CD4-positive, CD25-positive, alpha-beta regulatory T cell (primary cell): Measurements from ENCODE around the gene AQP11. TPM values are rescaled to one million over a fixed set of nuclear protein-coding genes. Genes with fewer than 3 reads are reported as not detected.

ENCODE experiments used
- ATAC-seq, 2 donors: fragments of 150-1000 bp; cut with Tn5 transposase; one replicate each; pipeline ENCODE4 v1.10.0; 2021; ENCODE audit warnings: low read depth in 2 of 2, moderate number of reproducible peaks in 2 of 2, moderate library complexity in 1 of 2
- DNase-seq, 3 donors: peaks; one replicate each; pipeline versions ENCODE4 v3.0.0 to v3.0.0-alpha.2; 2012 to 2022; ENCODE audit warnings: mixed read lengths in 1 of 3
- H3K27ac ChIP-seq: one replicate; pipeline ENCODE4 v1.7.0; 2013; ENCODE audit warnings: mild to moderate bottlenecking, low read length; ENCODE audit not compliant: insufficient read depth, poor library complexity, severe bottlenecking
- H3K27me3 ChIP-seq: one replicate; pipeline ENCODE4 v1.7.0; 2013; ENCODE audit warnings: low read length; ENCODE audit not compliant: control insufficient read depth, insufficient read depth
- H3K36me3 ChIP-seq: one replicate; pipeline ENCODE4 v1.7.0; 2013; ENCODE audit warnings: mild to moderate bottlenecking, low read length, moderate library complexity; ENCODE audit not compliant: control insufficient read depth, insufficient read depth
- H3K4me1 ChIP-seq: 2 replicates; pipeline ENCODE4 v1.7.0; 2013; ENCODE audit warnings: mild to moderate bottlenecking, low read length; ENCODE audit not compliant: insufficient read depth, control insufficient read depth, poor library complexity, severe bottlenecking
- H3K4me3 ChIP-seq: one replicate; pipeline ENCODE4 v1.7.0; 2013; ENCODE audit warnings: low read depth, mild to moderate bottlenecking, low read length, moderate library complexity
- H3K9me3 ChIP-seq, 2 experiments: 1 replicate in 1 of 2; 2 replicates in 1 of 2; pipeline ENCODE4 v1.7.0; 2013; ENCODE audit warnings: low read length in 2 of 2, mild to moderate bottlenecking in 1 of 2, moderate library complexity in 1 of 2; ENCODE audit not compliant: control insufficient read depth in 2 of 2
- H3K27ac Mint-ChIP-seq, 3 donors: one replicate each; pipeline ENCODE4 v1.8.0; 2020 to 2022; ENCODE audit warnings: mild to moderate bottlenecking in 3 of 3, mixed read lengths in 3 of 3, moderate library complexity in 2 of 3
- H3K27me3 Mint-ChIP-seq: one replicate; pipeline ENCODE4 v1.8.0; 2022; ENCODE audit warnings: mild to moderate bottlenecking, mixed read lengths
- H3K36me3 Mint-ChIP-seq: one replicate; pipeline ENCODE4 v1.8.0; 2020; ENCODE audit warnings: mixed read lengths
- H3K4me1 Mint-ChIP-seq, 4 donors: one replicate each; pipeline ENCODE4 v1.8.0; 2020 to 2022; ENCODE audit warnings: mixed read lengths in 4 of 4, mild to moderate bottlenecking in 1 of 4
- H3K4me3 Mint-ChIP-seq, 4 donors: one replicate each; pipeline ENCODE4 v1.8.0; 2020 to 2022; ENCODE audit warnings: mild to moderate bottlenecking in 4 of 4, mixed read lengths in 4 of 4, moderate library complexity in 3 of 4
- H3K9me3 Mint-ChIP-seq, 7 donors: one replicate each; pipeline ENCODE4 v1.8.0; 2020 to 2022; ENCODE audit warnings: mixed read lengths in 7 of 7, mild to moderate bottlenecking in 3 of 7, moderate library complexity in 2 of 7
- polyA plus RNA-seq, 4 donors: library from polyadenylated mRNA; unstranded; fragments of 300-500 nt; fragmentation: Illumina TruSeq; gene quantifications; one replicate each; pipeline ENCODE4 v1.2.3, GENCODE V29; 2021
- total RNA-seq: library from RNA; stranded (reverse); gene quantifications from one replicate; pipeline ENCODE4 v1.2.3, GENCODE V29; 2022

Gene AQP11
- total and polyA plus RNA-seq, 5 donors from 2014 or later: 0.32 to 1.1 (median 0.47) TPM; not detected in 1

DNA sequence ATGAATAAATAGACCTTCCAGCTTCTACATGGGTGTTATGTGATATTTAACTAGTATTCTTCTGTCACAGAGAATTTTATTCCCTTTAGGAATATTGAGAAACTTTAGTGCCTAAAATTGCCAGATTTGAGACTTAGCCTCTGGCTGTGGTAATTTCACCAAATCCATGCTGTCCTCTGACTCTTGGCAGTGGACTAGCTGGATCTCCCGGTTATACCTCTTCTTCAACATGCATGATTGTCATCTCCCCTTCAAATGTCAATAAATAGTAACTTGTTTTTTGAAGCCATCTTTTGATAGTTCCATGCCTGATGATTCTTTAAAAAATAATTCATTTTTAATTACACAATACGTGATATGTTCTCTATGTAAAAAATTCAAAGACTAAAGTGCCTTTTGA, 8.4 kb downstream of the AQP11 start:
- Histone ChIP-seq H3K36me3 (no peaks in the 10 kb centered on the region), H3K27me3 (no peaks in the 10 kb centered on the region), H3K27ac (no peak overlapping the region), H3K4me3 (no peak overlapping the region), H3K4me1 (no peaks in the 10 kb centered on the region), H3K9me3 (no peaks in the 10 kb centered on the region)
- no peaks in the 10 kb centered on the region for H3K36me3 Mint-ChIP-seq
- H3K9me3 Mint-ChIP-seq: no peaks in the 10 kb centered on the region
- no peak for ATAC-seq
- H3K27ac Mint-ChIP-seq: no peak overlapping the region
- H3K4me1 Mint-ChIP-seq: peaks cover 0 to 2% (median 0%) of the 10 kb centered on the region in 4 donors
- no peak overlapping the region for H3K4me3 Mint-ChIP-seq
- no peak for DNase-seq
- H3K27me3 Mint-ChIP-seq: no peaks in the 10 kb centered on the region

DNA sequence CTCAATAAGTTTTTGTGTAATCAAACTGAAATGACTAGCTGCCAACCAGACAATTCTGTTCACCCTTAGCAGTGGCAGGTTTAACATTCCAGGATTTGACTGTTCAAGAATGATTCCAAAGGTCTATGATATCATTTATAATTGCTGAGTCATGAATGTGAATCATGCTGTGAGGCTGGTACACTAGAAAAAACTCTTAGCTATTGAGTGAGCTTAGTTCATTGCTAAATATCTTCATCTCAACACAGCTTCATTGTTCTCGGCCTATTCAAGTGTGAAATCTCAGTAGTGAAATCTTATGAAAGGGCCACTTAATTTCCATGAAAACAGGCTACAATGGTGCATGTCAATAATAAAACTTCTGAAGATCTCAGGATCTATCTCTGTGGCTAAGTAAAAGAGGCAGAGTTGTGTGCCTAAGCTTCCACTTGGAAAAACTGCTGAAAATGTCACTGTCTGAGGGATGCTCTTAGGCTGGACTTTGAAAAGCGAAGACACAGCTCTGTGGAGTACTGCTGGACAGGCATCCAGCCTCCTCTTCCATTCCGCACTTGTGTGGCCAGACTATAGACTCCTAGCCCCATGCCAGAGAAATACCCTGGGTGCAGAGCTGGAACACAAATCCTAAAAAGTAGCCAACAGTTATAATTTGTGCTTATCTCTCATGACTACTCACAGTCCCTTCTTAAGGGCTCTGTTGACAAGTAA, 12.8 kb downstream of the AQP11 start:
- Mint-ChIP-seq H3K4me3 (no peak overlapping the region), H3K9me3 (no peaks in the 10 kb centered on the region), H3K4me1 (peaks cover 0 to 2% (median 0%) of the 10 kb centered on the region in 4 donors), H3K27ac (no peak overlapping the region), H3K36me3 (peaks cover 12% of the 10 kb centered on the region), H3K27me3 (no peaks in the 10 kb centered on the region)
- Histone ChIP-seq H3K4me1 (no peaks in the 10 kb centered on the region), H3K27me3 (no peaks in the 10 kb centered on the region), H3K36me3 (peaks cover 7% of the 10 kb centered on the region), H3K27ac (no peak overlapping the region), H3K4me3 (no peak overlapping the region), H3K9me3 (no peaks in the 10 kb centered on the region)
- no peak for ATAC-seq
- no peak for DNase-seq

DNA sequence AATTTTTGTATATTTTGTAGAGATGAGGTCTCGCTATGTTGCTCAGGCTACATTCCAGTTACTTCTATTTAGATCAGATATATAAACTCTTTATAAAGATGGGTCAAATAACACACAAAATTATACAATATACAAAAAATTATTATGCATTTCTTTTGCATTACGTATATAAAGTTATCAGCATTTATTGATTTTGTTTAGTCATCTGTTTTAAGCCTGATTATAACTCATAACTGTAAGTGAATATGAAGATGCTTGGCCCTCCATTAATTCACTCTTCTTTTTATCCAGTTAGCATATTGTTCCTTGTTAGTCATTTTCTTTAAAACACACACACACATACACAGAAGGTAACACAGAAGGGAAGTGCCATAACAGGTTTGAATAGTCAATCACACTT, 14.5 kb downstream of the AQP11 start:
- peaks cover 20% of the 10 kb centered on the region for H3K36me3 Mint-ChIP-seq
- DNase-seq (no peak), ATAC-seq (no peak)
- peaks cover 0 to 2% (median 0%) of the 10 kb centered on the region in 4 donors for H3K4me1 Mint-ChIP-seq
- no peaks in the 10 kb centered on the region for H3K27me3 Mint-ChIP-seq
- Histone ChIP-seq H3K4me3 (no peak overlapping the region), H3K27ac (no peak overlapping the region), H3K27me3 (no peaks in the 10 kb centered on the region), H3K36me3 (peaks cover 15% of the 10 kb centered on the region), H3K4me1 (no peaks in the 10 kb centered on the region), H3K9me3 (no peaks in the 10 kb centered on the region)
- H3K4me3 Mint-ChIP-seq: no peak overlapping the region
- H3K9me3 Mint-ChIP-seq: no peaks in the 10 kb centered on the region
- no peak overlapping the region for H3K27ac Mint-ChIP-seq

DNA sequence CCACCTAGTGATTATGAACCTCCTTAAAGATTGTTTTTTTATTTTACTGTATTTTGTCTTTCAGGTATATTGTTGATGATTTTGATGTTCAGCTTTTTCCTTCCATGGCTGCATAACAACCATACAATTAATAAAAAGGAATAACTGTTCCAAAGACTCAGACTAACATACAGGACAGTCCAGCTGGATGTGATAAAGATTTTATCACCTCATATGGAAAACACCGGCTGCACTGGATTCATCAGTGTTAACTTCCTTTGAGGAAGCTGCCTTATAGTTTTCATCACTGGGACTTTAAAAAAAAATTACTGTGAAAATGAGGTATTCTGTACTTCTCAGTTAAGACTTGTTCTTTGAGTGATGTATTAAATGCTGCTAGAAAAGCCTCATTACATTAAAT, 19.5 kb downstream of the AQP11 start:
- Histone ChIP-seq H3K36me3 (peaks cover 30% of the 10 kb centered on the region), H3K27me3 (no peaks in the 10 kb centered on the region), H3K4me1 (no peaks in the 10 kb centered on the region), H3K27ac (no peak overlapping the region), H3K9me3 (no peaks in the 10 kb centered on the region), H3K4me3 (no peak overlapping the region)
- Mint-ChIP-seq H3K27me3 (no peaks in the 10 kb centered on the region), H3K36me3 (peaks cover 39% of the 10 kb centered on the region), H3K4me1 (peaks cover 0 to 5% (median 0%) of the 10 kb centered on the region in 4 donors), H3K27ac (no peak overlapping the region), H3K4me3 (no peak overlapping the region), H3K9me3 (no peaks in the 10 kb centered on the region)
- DNase-seq (no peak), ATAC-seq (no peak)

DNA sequence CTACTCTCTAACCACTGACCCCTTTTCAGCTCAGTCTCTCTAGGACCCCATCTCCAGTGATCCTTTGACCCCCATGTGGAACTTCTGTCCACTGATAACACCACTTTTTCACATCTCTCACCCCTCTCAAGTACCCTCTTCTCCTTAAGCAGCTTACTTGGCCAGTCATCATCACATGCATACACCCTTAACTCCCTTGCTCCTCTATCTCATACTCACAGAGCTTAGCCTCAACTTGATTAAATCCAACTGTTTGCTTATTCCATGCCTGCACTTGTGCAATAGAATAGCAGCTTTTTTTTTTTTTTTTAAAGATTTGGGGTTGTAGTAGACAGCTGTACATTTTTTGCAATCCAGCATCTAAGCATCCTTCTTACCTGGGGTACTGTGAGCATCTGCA, 22.2 kb downstream of the AQP11 start:
- Mint-ChIP-seq H3K27me3 (no peaks in the 10 kb centered on the region), H3K4me1 (peaks cover 0 to 5% (median 0%) of the 10 kb centered on the region in 4 donors), H3K9me3 (no peaks in the 10 kb centered on the region), H3K4me3 (no peak overlapping the region), H3K27ac (peak overlapping the region in 1 of 3 donors; percentile 60), H3K36me3 (peaks cover 47% of the 10 kb centered on the region)
- DNase-seq (no peak), ATAC-seq (no peak)
- H3K36me3 ChIP-seq: peaks cover 48% of the 10 kb centered on the region
- no peaks in the 10 kb centered on the region for H3K27me3 ChIP-seq
- no peaks in the 10 kb centered on the region for H3K9me3 ChIP-seq
- H3K4me1 ChIP-seq: no peaks in the 10 kb centered on the region
- no peak overlapping the region for H3K27ac ChIP-seq
- H3K4me3 ChIP-seq: no peak overlapping the region

DNA sequence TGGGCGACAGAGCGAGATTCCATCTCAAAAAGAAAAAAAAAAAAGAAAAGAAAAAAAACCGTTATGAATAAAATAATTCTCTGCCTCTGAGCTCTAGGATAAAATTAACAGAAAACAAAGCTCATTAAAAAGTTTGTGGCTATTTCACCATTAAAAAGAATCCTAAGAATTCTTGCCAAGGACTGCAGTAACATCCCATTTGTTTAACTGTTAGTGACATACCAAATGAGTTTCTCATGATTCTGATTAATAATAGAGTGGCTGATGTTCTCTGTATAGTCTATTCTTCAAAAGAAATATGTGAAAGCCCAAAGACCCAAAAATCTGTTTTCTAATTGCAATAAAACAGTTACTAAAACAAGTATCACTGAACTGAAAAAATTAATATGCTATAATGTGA, 28.1 kb downstream of the AQP11 start:
- Mint-ChIP-seq H3K36me3 (peaks cover 49% of the 10 kb centered on the region), H3K27ac (no peak overlapping the region), H3K4me3 (no peak overlapping the region), H3K27me3 (no peaks in the 10 kb centered on the region), H3K9me3 (no peaks in the 10 kb centered on the region), H3K4me1 (peaks cover 0 to 5% (median 0%) of the 10 kb centered on the region in 4 donors)
- Histone ChIP-seq H3K27me3 (no peaks in the 10 kb centered on the region), H3K4me1 (no peaks in the 10 kb centered on the region), H3K36me3 (peaks cover 51% of the 10 kb centered on the region), H3K4me3 (no peak overlapping the region), H3K9me3 (no peaks in the 10 kb centered on the region), H3K27ac (no peak overlapping the region)
- no peak for DNase-seq
- ATAC-seq: no peak

DNA sequence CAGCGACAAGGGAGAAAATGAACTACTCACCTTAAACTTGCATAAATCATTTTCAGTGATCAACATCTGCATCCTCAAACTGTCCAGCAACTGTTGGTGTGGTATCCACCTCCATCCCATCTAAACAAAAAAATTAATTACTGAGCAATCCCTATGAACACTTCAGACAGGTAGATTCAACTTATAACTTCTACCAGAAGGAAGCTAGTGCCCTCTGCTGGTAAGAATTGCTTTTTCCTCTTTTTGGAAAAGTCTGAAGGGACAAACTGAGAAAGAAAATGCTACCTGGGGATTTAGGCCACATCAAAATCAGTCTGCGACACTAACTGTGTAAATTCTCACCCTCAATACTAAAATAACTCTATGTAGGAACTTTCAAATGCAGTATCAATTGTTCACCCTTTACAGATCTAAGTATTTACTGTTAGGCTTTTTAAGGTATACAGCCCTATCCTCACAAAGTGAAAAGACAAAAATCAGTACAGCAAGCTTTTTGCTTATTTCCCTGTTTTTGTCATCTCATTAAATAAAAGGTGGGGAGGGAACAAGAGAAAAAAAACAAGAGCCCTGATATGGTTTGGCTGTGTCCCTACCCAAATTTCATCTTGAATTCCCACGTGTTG, 29.9 kb downstream of the AQP11 start:
- Mint-ChIP-seq H3K9me3 (no peaks in the 10 kb centered on the region), H3K27ac (no peak overlapping the region), H3K4me1 (peaks cover 0 to 10% (median 0%) of the 10 kb centered on the region in 4 donors), H3K27me3 (no peaks in the 10 kb centered on the region), H3K36me3 (peaks cover 41% of the 10 kb centered on the region), H3K4me3 (peak overlapping the region in 1 of 4 donors; percentile 84)
- H3K4me3 ChIP-seq: no peak overlapping the region
- no peaks in the 10 kb centered on the region for H3K4me1 ChIP-seq
- H3K27ac ChIP-seq: no peak overlapping the region
- H3K36me3 ChIP-seq: peaks cover 65% of the 10 kb centered on the region
- no peaks in the 10 kb centered on the region for H3K27me3 ChIP-seq
- ATAC-seq (no peak), DNase-seq (peak in 2 of 3 donors; percentile 39 to 67)
- H3K9me3 ChIP-seq: no peaks in the 10 kb centered on the region
